ENCODE measurements around the gene TPT1. TPM values are rescaled to one million over a fixed set of nuclear protein-coding genes. Genes with fewer than 3 reads are reported as not detected.

TPT1 gene
- polyA plus RNA-seq, 3 donors, result 4,875 to 13,720 (median 5,684) TPM

DNA sequence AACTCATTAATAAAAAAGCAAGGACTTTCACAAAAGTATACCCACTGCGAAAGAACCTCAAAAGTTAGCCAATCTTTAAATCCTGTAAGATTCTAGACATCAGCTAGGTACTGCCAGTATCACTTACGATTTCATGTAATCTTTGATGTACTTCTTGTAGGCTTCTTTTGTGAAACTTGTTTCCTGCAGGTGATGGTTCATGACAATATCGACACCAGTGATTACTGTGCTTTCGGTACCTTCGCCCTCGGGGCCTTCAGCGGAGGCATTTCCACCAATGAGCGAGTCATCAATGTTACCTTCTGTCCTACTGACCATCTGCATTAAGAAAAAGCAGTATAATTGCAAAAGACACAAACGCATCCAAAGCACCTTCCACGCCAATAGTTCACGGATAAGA lies 1.1 kb downstream of the TPT1 start:
- WGBS, 3 donors, result 2 to 7% (median 7%) methylated on average over 11 of the region's 11 CpGs
- no peak overlapping the region for H3K27ac ChIP-seq (ENCODE audit: low read depth, low read length)

DNA sequence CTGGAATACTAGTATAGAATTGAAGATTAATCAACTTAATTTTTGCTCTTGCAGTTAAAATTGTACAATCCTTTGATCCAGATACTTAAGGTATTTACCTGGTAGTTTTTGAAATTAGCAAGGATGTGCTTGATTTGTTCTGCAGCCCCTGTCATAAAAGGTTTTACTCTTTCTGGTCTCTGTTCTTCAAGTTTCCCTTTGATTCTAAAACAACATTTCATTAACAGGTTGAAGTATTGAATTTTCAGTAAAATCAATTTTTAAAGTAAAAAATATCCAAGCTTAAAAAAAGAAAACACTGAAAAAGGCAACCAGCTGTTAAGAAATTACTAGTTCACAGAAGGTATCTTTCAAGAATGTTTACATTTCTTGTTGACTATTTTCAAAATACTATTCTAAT lies 1.6 kb downstream of the TPT1 start:
- H3K27ac ChIP-seq (ENCODE audit: low read depth, low read length), result no peak overlapping the region

DNA sequence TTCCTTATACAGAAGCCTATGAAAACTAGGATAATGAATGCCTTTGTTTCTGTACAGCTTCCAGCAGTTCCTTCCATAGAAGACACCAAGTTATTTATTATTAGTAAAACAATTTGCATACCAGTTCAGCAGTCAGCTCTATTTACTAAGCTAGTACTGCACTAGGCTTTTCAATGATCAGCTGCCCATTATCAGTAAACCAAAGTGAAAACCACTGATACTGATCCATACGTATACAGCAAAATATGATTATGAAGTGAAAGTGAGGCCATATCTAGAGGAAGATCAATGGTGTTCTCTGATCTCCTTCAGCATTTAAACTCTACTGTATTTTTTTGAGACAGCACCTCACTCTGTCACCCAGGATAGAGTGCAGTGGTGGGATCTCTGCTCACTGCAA lies 3.2 kb downstream of the TPT1 start:
- 50 to 82% (median 66%) methylated on average over 1 of the region's 1 CpG for WGBS, 3 donors
- no peak overlapping the region for H3K27ac ChIP-seq (ENCODE audit: low read depth, low read length)

DNA sequence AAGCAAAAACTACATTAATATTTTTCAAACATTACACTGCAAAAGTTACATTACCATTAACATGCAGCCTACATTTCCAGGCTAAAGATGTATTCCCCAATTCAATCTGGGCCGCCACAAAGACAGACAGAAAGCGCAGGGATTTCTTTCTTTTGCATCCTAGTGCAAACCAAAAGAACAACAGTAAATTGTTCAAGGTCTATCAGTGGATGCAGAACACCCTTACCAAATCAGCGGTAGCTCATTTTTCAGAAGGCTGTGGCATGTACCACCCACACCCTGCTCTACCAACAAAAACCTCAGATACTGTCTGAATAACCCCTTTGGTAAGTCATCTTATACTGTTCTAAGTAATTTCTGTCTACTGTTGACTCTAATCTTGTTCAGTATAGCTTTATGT lies 3.6 kb downstream of the TPT1 start:
- no peak overlapping the region for H3K27ac ChIP-seq (ENCODE audit: low read depth, low read length)
- 78 to 93% (median 91%) methylated on average over 3 of the region's 3 CpGs for WGBS, 3 donors

DNA sequence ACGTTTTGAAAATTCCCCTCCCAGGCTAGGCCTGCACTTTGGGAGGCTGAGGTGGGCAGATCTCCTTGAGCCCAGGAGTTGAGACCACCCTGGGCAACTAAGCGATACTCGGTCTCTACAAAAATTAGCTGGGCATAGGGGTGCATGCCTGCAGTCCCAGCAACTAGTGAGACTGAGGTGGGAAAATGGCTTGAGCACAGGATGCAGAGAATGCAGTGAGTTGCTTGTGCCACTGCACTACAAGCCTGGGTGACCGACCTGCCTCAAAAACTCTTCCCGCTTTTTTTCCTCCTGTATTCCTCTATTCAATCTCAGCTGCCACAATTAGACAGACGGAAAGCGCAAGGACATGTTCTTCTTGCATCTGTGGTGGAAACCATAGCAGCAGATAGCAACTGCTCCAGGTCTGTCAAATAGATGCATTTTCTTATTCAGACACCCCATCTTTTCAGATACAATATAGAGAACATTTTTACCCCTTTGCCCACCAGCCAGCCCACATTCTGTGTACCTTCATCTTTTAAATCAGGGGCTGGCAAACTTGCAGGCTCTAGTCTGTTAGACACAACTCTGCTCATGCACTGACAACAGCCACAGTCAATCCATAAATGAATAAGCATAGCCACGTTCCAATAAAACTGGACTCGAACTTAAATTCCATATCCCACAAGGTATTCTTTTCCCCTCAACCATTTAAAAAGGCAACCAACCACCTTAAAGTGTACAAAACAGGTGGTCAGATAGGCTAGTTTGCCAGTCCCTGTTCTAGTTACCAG lies 4.8 kb downstream of the TPT1 start:
- no peak overlapping the region for H3K27ac ChIP-seq (ENCODE audit: low read depth, low read length)
- WGBS, 3 donors, result 80 to 83% (median 83%) methylated on average over 9 of the region's 9 CpGs

DNA sequence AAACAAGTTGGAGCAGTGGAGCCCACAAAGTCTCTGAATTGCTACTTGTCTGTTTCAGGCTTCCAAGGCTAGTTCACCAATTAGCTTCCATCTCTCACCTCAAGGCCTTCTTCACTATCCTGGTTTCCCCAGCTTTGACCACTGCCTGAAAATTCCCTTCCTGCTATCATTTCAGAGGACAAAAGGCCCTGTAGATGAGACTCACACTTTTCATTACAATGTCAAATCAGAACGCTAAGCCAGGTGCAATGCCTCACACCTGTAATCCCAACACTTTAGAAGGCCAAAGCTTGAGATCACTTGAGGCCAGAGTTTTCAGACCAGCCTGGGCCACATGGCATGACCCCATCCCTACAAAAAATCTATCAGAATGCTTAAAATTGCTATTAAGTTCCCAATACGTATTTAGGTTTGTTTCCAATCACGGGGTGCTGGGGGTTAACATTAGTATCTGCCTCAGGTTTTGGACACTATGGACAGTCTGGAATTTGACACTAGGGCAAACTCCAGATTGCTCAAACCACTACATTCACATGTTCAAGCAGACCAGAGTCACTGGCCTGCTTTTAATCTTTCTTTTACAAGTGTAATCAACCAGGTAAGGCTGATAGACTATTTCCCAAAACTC lies 5.5 kb downstream of the TPT1 start:
- H3K27ac ChIP-seq (ENCODE audit: low read depth, low read length), result no peak overlapping the region
- WGBS, 3 donors, result 53 to 70% (median 66%) methylated on average over 3 of the region's 3 CpGs

DNA sequence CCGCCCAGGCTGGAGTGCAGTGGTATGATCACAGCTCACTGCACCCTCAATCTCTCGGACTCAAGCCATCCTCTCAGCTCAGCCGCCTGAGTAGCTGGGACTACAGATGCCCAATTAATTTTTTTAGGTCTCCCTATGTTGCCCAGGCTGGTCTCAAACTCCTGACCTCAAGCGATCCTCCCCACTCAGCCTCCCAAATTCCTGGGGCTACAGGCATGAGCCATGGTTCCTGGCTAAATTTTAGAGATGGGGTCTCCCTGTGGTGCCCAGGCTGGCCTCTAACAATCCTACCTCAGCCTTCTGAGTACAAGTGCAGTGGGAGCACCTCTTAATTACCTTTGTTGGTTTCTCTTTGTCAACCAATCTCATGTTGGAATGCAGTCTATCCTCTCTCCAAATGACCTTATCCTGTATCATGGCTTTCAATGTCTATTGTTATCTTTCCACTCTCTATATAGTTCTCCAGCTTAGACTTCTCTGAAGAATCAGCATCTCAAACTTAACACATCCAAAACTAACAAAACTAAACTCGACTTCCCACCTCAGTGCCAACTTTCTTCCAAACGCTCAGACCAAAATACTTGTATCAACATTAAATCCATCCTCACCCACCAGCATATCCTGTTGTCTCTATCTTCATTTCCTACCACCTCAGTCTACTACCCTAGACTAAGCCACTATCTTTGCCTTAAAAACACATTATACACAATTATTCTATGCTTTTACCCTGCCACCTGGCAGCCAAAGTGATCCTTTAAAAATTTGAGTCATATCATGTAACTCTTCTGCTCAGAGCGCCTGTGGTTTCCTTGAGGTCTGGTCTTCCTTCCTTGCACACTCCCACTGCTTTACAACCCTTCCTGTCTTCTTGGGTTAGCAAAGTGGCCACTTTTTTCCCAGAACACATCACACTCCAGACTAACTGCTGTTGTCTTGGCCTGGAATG lies 6.7 kb downstream of the TPT1 start:
- H3K27ac ChIP-seq (ENCODE audit: low read depth, low read length), result no peak overlapping the region
- WGBS, 3 donors, result 47 to 70% (median 57%) methylated on average over 7 of the region's 7 CpGs

DNA sequence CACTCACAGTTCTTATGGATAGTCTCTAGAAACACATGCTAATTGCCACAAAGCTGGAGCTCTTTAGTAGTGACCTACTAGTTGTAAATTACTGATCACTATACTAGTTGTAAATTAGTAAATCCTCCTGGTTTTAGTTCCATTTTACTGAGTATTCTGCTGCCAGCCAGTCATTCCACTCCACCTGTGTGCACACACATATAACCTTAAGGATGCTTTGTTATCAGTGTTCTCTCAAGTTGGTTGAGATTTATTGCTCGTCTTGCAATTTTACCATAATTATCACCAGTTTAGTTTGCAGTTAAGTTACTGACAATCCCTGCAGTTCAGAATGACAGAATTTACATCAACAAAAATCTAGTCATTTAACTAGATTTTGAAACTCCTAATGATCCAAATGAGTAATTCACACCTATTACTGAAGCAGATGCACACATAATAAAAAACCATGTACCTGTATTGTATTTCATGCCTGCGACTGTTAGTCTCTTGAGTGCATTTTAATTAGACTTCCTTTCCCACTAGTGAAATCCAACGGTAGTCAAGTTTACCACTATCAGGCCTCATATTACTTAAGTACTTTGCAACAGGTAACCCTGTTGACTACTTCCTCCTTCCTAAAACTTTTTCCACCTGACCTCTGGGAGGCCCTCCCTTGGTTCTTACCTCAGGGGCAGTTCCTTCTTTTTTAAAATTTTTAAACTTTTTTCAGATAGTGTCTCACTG lies 7.6 kb downstream of the TPT1 start:
- WGBS, 3 donors, result 53 to 63% (median 61%) methylated on average over 3 of the region's 3 CpGs
- H3K27ac ChIP-seq (ENCODE audit: low read depth, low read length), result no peak overlapping the region

DNA sequence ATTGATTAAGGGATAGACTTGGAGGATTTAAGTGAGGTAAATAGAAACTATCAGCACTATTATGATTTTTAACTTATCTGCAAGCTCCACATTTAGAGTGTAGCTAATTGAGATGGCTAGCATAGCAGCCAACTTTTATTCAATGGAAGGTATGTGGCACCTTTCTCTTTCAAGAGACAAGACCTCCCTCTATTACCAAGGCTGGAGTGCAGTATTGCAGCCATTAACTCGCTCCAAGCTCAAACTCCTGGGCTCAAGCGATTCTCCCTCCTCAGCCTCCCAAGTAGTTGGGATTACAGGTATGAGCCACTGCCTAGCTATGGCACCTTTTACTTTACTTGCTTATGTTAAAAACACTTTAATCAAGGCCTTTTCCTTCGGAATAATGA lies 8.2 kb downstream of the TPT1 start:
- no peak overlapping the region for H3K27ac ChIP-seq (ENCODE audit: low read depth, low read length)
- 92 to 96% (median 94%) methylated on average over 3 of the region's 3 CpGs for WGBS, 3 donors

DNA sequence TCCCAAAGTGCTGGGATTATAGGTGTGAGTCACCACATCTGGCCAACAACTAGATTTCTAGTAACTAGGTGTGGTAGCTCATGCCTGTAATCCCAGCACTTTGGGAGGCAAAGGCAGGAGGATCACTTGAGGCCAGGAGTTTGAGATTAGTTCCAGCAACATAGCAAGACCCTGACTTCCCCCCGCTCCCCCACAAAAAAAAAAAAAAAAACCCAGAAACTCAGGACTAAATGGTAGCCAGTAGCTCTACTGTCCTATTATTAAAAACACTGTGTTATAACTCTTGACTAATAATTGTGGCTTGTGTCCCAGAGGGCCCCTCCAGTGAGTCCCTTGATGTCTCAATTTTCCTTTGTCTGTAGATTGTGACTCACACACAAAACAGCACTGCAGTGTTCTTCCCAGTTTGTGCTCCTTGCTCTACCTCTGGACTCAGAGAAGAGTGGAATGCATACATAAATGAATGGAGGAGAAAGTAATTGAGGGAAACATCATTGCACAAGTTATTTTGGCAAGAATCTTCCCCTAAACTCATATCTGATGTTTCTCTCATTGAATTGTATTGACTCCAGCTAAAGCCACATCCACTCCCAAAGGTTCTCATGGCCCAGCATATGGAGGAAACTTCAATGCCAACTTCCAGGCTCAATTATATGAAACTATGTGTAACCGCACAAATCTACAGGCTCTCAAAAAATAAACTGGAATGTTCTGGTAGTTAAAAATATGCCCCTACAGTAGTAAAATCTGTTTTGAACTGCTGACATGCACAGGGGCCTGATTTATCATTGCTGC lies 8.8 kb downstream of the TPT1 start:
- WGBS, 3 donors, result 83 to 90% (median 87%) methylated on average over 2 of the region's 2 CpGs
- no peak overlapping the region for H3K27ac ChIP-seq (ENCODE audit: low read depth, low read length)

DNA sequence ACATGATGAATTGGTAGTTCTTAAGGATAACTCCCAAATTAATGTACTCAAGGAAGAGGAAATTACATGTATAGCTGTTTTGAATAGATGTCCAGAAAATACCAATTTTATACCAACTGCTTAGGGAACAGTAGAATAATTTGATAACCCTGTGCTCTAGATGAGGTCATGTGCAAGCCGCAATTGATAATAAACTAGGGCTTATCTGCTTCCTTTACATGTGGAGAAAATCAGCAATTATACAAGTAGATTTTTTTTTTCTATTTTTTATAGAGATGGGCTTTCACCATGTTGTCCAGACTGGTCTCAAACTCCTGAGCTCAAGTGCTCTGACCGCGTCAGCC lies 9.3 kb downstream of the TPT1 start:
- 74 to 79% (median 79%) methylated on average over 3 of the region's 3 CpGs for WGBS, 3 donors

DNA sequence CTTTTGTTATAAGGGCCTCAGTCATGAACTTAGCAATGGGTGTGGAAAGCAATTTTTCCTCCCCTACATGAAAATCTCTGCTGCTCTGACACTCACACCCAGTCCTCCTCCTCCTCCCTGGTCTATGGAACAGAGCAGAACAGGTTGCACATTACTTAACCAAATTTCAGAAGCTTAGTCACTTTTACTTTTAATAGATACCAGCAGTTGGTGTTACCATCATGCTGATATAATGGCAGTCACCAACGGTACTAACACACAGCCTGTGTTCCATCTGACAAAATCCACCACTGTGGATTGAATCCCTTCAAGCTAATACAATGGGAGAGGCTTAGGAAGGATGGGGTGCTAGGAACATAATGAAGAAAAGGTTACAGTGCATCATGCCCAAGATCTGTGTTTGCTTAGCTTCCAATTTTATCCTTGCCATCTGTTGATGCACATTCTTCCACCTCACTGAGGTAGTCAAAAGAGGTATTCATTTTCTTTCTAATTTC lies 9.8 kb downstream of the TPT1 start:
- no peak overlapping the region for H3K27ac ChIP-seq (ENCODE audit: low read depth, low read length)
- 60 to 77% (median 77%) methylated on average over 1 of the region's 1 CpG for WGBS, 3 donors

More for the DNA sequence above, 9.3 kb downstream of the TPT1 start:
- H3K27ac ChIP-seq (ENCODE audit: low read depth, low read length), result no peak overlapping the region

DNA sequence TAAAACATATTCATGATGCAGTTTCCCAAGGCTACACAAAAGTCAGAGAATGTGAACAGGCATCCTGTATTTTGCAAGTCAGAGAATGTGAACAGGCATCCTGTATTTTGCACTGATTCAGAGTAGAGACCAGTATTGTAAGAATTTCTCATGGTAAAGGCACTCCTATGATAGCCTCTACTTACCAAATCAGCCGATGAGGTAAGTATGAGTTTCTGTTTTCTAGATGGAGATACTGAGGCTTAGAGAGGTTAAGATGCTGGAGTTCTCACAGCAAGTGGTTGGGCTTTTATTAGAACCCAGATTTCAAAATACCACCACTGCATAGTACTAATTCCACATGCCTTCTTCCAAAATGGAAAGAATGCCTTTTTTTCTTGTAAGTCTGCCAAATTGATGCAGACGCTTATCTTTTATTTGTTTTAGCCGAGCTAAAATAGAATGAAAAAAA lies 12.3 kb downstream of the TPT1 start:
- no peak overlapping the region for H3K27ac ChIP-seq (ENCODE audit: low read depth, low read length)
- 27 to 34% (median 34%) methylated on average over 3 of the region's 3 CpGs for WGBS, 3 donors

DNA sequence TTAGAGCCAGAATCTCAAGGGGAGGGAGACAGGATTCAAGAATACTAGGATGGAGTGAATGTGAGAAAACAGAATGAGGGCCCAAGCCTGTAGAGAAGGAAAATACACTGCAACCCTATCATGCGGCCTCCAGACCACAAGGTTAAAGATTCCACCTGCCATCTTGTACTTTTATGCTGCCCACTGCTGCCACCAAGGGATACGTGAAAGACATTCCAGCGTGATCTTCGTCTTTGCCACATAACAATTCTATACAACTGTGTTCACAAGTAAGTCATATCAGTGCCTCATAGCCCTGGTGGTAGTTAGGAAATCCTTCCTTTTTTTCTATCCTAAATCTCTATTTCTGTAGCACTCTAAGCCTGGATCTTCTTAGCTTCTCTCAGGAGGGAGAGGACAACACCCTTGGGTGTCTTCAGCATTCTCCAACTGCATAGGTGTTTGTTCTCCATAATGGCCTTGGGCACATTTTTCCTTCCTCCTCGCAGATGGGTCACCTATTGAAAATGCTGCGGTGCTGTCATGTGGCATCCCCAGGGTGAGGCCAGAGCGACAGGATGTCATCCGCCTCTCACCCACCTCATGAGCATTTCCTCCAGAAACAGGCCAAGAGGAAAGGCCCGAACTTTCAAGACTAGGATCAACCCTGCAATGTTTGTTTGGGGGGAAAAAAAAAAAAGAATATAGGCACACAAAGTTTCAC lies 13.6 kb downstream of the TPT1 start:
- 76 to 88% (median 79%) methylated on average over 9 of the region's 9 CpGs for WGBS, 3 donors
- H3K27ac ChIP-seq (ENCODE audit: low read depth, low read length), result no peak overlapping the region

DNA sequence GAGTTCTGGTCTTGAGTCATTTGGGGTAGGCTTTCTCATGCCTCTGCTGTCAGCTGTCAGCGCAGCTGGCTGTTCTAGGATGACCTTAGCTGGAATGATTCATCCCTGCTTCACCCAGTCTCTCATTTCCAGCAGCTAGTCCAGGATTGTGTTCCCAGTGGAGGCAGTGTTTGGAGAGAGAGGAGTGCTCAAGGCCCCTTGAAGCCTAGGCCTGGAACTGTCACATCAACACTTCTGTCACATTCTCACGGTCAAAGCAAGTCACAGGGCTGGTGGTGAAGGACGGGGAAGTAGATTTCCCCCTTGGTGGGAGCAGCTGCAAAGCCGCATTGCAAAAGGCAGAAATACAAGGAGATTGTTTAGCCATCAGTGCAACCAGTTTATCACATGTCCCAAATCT lies 15.2 kb downstream of the TPT1 start:
- 24 to 39% (median 37%) methylated on average over 4 of the region's 4 CpGs for WGBS, 3 donors
- no peak overlapping the region for H3K27ac ChIP-seq (ENCODE audit: low read depth, low read length)

DNA sequence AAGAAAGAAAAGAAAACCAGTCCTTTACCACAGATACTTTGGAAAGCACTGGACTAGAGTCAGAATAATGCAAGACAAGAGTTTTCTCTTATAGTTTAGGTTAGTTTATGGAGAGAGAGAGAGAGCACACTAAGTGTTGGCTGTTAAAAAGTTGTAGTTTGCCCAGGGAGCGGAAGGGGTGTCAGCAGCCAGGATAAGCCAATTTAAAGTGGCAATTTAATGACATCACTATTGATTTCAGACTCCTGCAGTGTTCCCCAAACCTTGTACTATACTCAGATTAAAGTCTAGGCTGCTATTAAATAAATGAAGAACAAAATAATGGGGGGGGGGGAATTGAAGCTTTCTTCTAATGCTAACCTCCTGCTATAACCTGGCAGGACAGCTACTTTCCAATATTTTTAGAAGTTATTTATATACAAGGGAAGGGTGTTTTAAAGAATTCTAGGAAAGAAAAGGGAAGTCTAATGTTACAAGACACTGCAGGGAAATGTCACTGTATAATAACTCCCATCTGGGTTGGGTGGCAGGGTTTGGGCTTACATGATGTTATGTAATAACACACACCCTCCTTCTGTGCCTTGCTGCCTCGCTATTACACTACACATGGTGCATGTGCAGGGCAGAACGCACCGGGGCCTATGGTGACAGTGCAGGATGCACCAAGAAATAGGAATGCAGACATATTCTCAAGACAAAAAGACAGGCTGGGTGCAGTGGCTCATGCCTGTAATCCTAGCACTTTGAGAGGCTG lies 19.9 kb downstream of the TPT1 start:
- no peak overlapping the region for H3K27ac ChIP-seq (ENCODE audit: low read depth, low read length)
- 46 to 59% (median 54%) methylated on average over 4 of the region's 4 CpGs for WGBS, 3 donors

Measured in adipose tissue (tissue), 3 donors.